Neural progenitor cell (in vitro differentiated cells): ENCODE measurements around the gene ASXL1.

Experiments used
- EZH2 ChIP-seq: fragments of 200-600 bp; sonication (generic); IDR thresholded peaks from 2 replicates; pipeline ENCODE4 v1.6.1; 2017; ENCODE audit warnings: antibody characterized with exemption, mild to moderate bottlenecking, moderate library complexity
- TF ChIP-seq, protein P1 (sequence below): fragments of 200-600 bp; sonication (generic); IDR thresholded peaks from 2 replicates; pipeline ENCODE4 v1.5.1; 2017; ENCODE audit warnings: antibody characterized with exemption, mild to moderate bottlenecking

DNA sequence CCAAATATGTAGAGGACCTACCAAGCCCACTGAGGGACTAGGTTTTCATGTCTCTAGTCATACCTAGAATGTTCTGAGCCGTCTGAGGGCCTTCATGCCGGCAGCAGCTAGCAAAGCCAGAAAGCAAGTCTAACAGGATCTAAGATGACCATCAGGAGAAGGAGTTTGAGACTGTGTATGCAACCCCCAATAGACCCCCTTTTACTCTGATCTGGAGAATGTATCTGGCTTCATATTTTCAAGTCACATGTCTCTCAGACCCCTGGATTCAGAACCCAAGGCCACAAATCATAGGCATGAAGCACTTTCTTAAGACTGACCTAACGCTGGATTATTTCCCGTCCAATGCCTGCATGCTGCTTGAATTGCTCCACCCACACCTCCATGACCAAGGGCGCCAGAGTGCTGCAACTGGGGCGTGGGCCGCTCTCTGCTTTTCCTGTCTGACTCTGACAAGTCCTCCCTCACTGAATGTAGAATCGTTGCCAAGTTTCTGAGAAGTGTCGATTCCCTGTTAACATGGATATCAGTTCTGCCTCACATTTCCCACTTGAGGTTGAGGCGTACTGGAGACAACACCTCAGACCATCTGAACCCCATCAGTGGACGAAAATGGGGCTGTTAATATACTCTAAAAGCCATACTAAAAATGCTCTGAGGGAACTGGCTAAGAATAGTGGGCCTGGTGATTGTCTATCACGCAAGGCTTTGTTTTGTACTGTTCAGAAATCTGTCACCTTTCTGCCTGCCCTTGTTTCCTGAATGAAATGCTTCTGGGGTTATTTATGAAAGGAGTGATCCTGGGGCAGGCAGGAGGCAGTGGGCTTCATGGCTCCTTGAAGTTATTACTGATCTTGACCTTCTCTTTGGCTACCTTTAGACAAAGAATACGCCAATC, 23.9 kb upstream of the ASXL1 start:
- TF ChIP-seq, protein P1, sequence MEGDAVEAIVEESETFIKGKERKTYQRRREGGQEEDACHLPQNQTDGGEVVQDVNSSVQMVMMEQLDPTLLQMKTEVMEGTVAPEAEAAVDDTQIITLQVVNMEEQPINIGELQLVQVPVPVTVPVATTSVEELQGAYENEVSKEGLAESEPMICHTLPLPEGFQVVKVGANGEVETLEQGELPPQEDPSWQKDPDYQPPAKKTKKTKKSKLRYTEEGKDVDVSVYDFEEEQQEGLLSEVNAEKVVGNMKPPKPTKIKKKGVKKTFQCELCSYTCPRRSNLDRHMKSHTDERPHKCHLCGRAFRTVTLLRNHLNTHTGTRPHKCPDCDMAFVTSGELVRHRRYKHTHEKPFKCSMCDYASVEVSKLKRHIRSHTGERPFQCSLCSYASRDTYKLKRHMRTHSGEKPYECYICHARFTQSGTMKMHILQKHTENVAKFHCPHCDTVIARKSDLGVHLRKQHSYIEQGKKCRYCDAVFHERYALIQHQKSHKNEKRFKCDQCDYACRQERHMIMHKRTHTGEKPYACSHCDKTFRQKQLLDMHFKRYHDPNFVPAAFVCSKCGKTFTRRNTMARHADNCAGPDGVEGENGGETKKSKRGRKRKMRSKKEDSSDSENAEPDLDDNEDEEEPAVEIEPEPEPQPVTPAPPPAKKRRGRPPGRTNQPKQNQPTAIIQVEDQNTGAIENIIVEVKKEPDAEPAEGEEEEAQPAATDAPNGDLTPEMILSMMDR: no peak
- no peak for TF ChIP-seq EZH2
